GM06990 (cell line): ENCODE measurements around the gene SPPL2B.

ENCODE experiments used
- DNase-seq: peaks from one replicate; pipeline ENCODE4 v3.0.0-alpha.2; 2011; ENCODE audit not compliant: insufficient read length; ENCODE audit errors: extremely low read depth
- H3K27me3 ChIP-seq: replicated peaks from 2 replicates; pipeline ENCODE4 v1.6.0; 2011; ENCODE audit warnings: low read length; ENCODE audit not compliant: control insufficient read depth, insufficient read depth
- H3K36me3 ChIP-seq: 2 replicates; pipeline ENCODE4 v1.5.1; 2011; ENCODE audit warnings: low read length; ENCODE audit not compliant: control insufficient read depth, insufficient read depth
- H3K4me3 ChIP-seq: replicated peaks from 2 replicates; pipeline ENCODE4 v1.5.1; 2011; ENCODE audit warnings: low read depth, mild to moderate bottlenecking, control low read depth, low read length
- CTCF ChIP-seq: IDR thresholded peaks from 2 replicates; pipeline ENCODE4 v1.5.1; 2011; ENCODE audit warnings: low read length, control low read depth, mild to moderate bottlenecking, inconsistent platforms; ENCODE audit not compliant: insufficient read depth, poor library complexity, severe bottlenecking

SPPL2B gene

GRCh38 chr19:2338751-2339643, 10.5 kb downstream of the SPPL2B start:
- TF ChIP-seq CTCF: no peak

DNA sequence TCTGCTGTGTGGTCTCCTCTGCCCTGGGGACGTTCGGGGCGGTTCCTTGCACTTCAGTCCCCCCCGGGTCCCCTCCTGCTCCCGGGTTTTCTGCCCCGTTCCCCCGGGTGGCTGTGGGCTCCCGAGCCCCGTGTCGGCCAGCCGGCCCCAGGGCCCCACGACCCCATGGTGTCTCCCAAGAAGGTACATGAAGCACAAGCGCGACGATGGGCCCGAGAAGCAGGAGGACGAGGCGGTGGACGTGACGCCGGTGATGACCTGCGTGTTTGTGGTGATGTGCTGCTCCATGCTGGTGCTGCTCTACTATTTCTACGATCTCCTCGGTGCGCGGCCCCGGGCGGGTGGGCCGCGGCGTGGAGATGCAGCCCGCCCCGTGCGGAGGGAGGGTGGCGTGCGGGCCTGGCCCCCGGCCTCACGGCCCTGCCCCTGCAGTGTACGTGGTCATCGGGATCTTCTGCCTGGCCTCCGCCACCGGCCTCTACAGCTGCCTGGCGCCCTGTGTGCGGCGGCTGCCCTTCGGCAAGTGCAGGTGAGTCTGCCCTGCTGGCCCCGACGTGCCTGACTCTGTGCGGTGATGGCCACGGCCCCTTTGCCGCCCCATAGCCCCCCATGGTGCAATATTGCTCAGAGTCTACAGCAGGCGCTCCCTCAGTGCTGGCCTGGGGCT, 11.3 kb downstream of the SPPL2B start:
- no peak for TF ChIP-seq CTCF
- Histone ChIP-seq H3K4me3 (no peak overlapping the region), H3K27me3 (no peaks in the 10 kb centered on the region), H3K36me3 (peaks cover 3% of the 10 kb centered on the region)
- DNase-seq: no peak

More at GRCh38 chr19:2338751-2339643, 10.5 kb downstream of the SPPL2B start:
- peaks cover 3% of the 10 kb centered on the region for H3K36me3 ChIP-seq
- no peak overlapping the region for H3K4me3 ChIP-seq
- H3K27me3 ChIP-seq: no peaks in the 10 kb centered on the region
- DNase-seq: no peak

- TF ChIP-seq CTCF: no peak
- no peak for DNase-seq
- H3K36me3 ChIP-seq: peaks cover 3% of the 10 kb centered on the region
- no peak overlapping the region for H3K4me3 ChIP-seq
- no peaks in the 10 kb centered on the region for H3K27me3 ChIP-seq
Observed at GRCh38 chr19:2340496-2341243, 12.2 kb downstream of the SPPL2B start.

- Histone ChIP-seq H3K36me3 (peaks cover 4% of the 10 kb centered on the region), H3K4me3 (no peak overlapping the region), H3K27me3 (no peaks in the 10 kb centered on the region)
- TF ChIP-seq CTCF: no peak
- DNase-seq: no peak
Observed at GRCh38 chr19:2341244-2341751, 12.8 kb downstream of the SPPL2B start.

DNA sequence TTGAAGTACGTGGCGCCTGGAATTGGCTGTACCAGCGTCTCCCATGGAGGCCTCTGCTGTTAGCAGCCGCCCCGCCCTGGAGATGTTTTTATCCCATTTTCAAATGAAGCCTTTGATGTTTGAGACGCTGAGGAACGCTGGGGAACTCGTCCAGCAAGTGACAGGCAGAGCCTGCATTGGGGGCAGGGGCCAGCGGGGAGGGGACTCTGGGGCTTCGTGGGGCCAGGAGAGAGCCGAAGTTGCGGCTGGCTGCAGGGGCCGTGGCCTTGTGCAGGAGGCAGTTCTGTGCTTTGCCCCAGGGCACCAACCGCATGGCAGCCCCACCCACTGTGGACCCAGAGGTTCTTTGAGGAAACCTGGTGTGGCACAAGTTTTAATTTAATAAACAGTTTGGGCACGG, 13.5 kb downstream of the SPPL2B start:
- Histone ChIP-seq H3K27me3 (no peaks in the 10 kb centered on the region), H3K4me3 (no peak overlapping the region), H3K36me3 (peaks cover 4% of the 10 kb centered on the region)
- TF ChIP-seq CTCF: no peak
- no peak for DNase-seq
